ENCODE measurements around the gene SETD7.

Gene SETD7

DNA sequence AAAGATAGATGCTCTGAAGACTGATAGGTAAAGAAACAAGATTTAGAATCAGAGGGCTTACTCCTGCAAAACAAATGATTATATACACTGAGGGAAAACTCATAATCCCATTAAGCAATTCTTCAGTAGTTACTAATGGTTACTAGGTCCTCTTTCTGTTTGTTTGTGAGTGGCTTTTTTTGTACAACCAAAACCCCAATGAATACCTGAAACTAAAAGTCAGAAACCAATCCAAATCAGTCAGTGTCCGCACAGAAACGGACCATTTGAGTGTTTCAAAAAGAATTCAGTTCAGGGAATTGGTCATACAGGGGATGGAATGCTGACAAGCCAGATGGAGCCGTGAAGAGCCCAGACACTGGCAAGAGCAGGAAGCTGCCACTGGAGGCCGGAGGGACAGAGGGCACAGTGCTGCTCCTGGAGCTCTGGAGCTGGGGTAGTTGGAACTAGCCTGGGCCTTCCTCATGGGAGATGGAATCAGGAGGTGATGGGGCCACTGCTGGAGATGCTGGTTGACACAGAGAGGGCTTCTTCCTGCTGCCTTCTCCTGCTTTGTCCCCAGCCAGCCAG, 31.9 kb downstream of the SETD7 start:
- ChIA-PET CTCF (no interaction called here), POLR2A (interaction anchor here (1.7 kb wide), 1 partner anchor 32 kb away, joined by 6 read pairs; the partner anchor contains the start of gene SETD7)
- TF ChIP-seq FOXA1 (IDR thresholded peaks at IDR 0.05), result no peak
- no peak for TF ChIP-seq PKNOX1 (IDR thresholded peaks at IDR 0.05)
- TF ChIP-seq BHLHE40 (IDR thresholded peaks at IDR 0.05; ENCODE audit: borderline replicate concordance), result no peak
- TF ChIP-seq LEF1 (IDR thresholded peaks at IDR 0.05; ENCODE audit: borderline replicate concordance), result no peak
- no peak for TF ChIP-seq SUZ12 (IDR thresholded peaks at IDR 0.05)
- TF ChIP-seq CTBP1 (IDR thresholded peaks at IDR 0.05; ENCODE audit: borderline replicate concordance), result no peak
- TF ChIP-seq ZNF384 (IDR thresholded peaks at IDR 0.05), result no peak
- TF ChIP-seq L3MBTL2 (conservative IDR thresholded peaks at IDR 0.05), result no peak
- no peak for TF ChIP-seq FOXK2 (IDR thresholded peaks at IDR 0.05)
- no peak for DNase-seq (ENCODE audit: extremely low spot score)

DNA sequence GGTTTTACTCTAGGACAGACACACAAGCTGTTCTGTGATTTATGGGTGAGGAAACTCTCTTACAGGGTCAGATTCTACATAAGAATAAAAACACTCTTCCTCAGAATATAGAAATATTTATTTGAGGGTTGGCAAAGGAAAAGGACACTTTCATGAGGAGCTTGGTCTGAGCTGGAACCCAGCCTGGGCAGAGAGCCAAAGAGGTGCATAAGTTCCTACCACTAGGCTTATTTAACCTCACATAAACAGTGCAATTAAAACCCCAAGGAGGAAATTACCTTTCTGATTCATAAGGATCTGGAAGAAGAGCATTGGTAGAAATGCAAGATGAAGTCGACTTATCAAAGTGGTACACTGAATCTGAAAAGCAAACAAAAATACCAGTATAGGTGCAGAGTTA, 32.9 kb downstream of the SETD7 start:
- TF ChIP-seq FOXA1 (IDR thresholded peaks at IDR 0.05) (no peak), NFRKB (IDR thresholded peaks at IDR 0.05) (no peak), PKNOX1 (IDR thresholded peaks at IDR 0.05) (no peak), L3MBTL2 (conservative IDR thresholded peaks at IDR 0.05) (no peak), TARDBP (IDR thresholded peaks at IDR 0.05) (no peak), BHLHE40 (IDR thresholded peaks at IDR 0.05; ENCODE audit: borderline replicate concordance) (no peak), ARNT (IDR thresholded peaks at IDR 0.05) (no peak), SP1 (IDR thresholded peaks at IDR 0.05) (no peak), CTBP1 (IDR thresholded peaks at IDR 0.05; ENCODE audit: borderline replicate concordance) (no peak), FOXK2 (IDR thresholded peaks at IDR 0.05) (no peak)
- no peak for DNase-seq (ENCODE audit: extremely low spot score)
- ChIA-PET POLR2A (no interaction called here), CTCF (interaction anchor here (0.5 to 1.1 kb wide), 3 partner anchors 17 to 294 kb away, joined by 3 to 5 read pairs (median 4); no protein-coding TSS in a partner anchor)

DNA sequence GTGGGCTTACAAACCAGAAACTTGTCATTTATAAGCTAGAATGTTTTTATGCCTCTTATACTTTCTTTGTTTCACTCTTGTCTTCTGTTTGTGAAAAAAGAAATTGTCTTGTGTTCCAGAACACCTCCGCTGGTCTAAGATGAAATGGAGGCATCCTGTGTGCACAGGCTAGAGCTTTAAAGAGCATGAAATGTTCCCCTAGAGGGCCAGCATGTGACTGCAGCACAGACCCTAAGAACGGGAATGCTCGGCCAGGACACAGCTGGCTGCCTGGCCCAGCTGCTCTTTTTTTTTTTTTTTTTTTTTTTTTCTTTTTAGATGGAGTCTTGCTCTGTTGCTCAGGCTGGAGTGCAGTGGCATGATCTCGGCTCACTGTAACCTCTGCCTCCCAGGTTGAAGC, 33.6 kb downstream of the SETD7 start:
- TF ChIP-seq LEF1 (IDR thresholded peaks at IDR 0.05; ENCODE audit: borderline replicate concordance) (no peak), SUZ12 (IDR thresholded peaks at IDR 0.05) (no peak), PKNOX1 (IDR thresholded peaks at IDR 0.05) (no peak), CTBP1 (IDR thresholded peaks at IDR 0.05; ENCODE audit: borderline replicate concordance) (no peak), FOXA1 (IDR thresholded peaks at IDR 0.05) (no peak), ELF4 (IDR thresholded peaks at IDR 0.05) (no peak), HDGF (IDR thresholded peaks at IDR 0.05; ENCODE audit: borderline replicate concordance) (no peak), SP1 (IDR thresholded peaks at IDR 0.05) (no peak), FOXK2 (IDR thresholded peaks at IDR 0.05) (no peak), L3MBTL2 (conservative IDR thresholded peaks at IDR 0.05) (no peak), NFRKB (IDR thresholded peaks at IDR 0.05) (no peak), BHLHE40 (IDR thresholded peaks at IDR 0.05; ENCODE audit: borderline replicate concordance) (no peak), TARDBP (IDR thresholded peaks at IDR 0.05) (no peak), FOXM1 (IDR thresholded peaks at IDR 0.05; ENCODE audit: borderline replicate concordance) (no peak), ARNT (IDR thresholded peaks at IDR 0.05) (no peak), ZNF384 (IDR thresholded peaks at IDR 0.05) (no peak)
- CTCF ChIA-PET, result interaction anchor here (0.5 to 1.1 kb wide), 5 partner anchors 18 to 927 kb away, joined by 3 to 5 read pairs (median 4); no protein-coding TSS in a partner anchor
- no peak for DNase-seq (ENCODE audit: extremely low spot score)
- POLR2A ChIA-PET, result no interaction called here

- ChIA-PET POLR2A (no interaction called here), CTCF (interaction anchor here (0.6 to 0.9 kb wide), 2 partner anchors 18 to 42 kb away, joined by 3 to 4 read pairs; no protein-coding TSS in a partner anchor)
- no peak for DNase-seq (ENCODE audit: extremely low spot score)
- no peak for TF ChIP-seq SUZ12 (IDR thresholded peaks at IDR 0.05)
- TF ChIP-seq FOXA1 (IDR thresholded peaks at IDR 0.05), result no peak
- no peak for TF ChIP-seq NFRKB (IDR thresholded peaks at IDR 0.05)
- no peak for TF ChIP-seq ARNT (IDR thresholded peaks at IDR 0.05)
- no peak for TF ChIP-seq CTBP1 (IDR thresholded peaks at IDR 0.05; ENCODE audit: borderline replicate concordance)
- no peak for TF ChIP-seq TARDBP (IDR thresholded peaks at IDR 0.05)
- TF ChIP-seq ZNF384 (IDR thresholded peaks at IDR 0.05), result no peak
- no peak for TF ChIP-seq L3MBTL2 (conservative IDR thresholded peaks at IDR 0.05)
- no peak for TF ChIP-seq PKNOX1 (IDR thresholded peaks at IDR 0.05)
- no peak for TF ChIP-seq HDGF (IDR thresholded peaks at IDR 0.05; ENCODE audit: borderline replicate concordance)
- TF ChIP-seq BHLHE40 (IDR thresholded peaks at IDR 0.05; ENCODE audit: borderline replicate concordance), result no peak
- no peak for TF ChIP-seq FOXK2 (IDR thresholded peaks at IDR 0.05)
- TF ChIP-seq SP1 (IDR thresholded peaks at IDR 0.05), result no peak
Observed at GRCh38 chr4:139521754-139522401, 34.1 kb downstream of the SETD7 start.

GRCh38 chr4:139515531-139515958, 40.5 kb downstream of the SETD7 start:
- CTCF ChIA-PET, result no interaction called here
- DNase-seq (ENCODE audit: extremely low spot score), result no peak
- POLR2A ChIA-PET, result no interaction called here
- TF ChIP-seq FOXK2 (IDR thresholded peaks at IDR 0.05) (no peak), SP1 (IDR thresholded peaks at IDR 0.05) (no peak), HDGF (IDR thresholded peaks at IDR 0.05; ENCODE audit: borderline replicate concordance) (no peak), LEF1 (IDR thresholded peaks at IDR 0.05; ENCODE audit: borderline replicate concordance) (no peak), SUZ12 (IDR thresholded peaks at IDR 0.05) (no peak), CTBP1 (IDR thresholded peaks at IDR 0.05; ENCODE audit: borderline replicate concordance) (no peak), NFRKB (IDR thresholded peaks at IDR 0.05) (no peak), FOXA1 (IDR thresholded peaks at IDR 0.05) (no peak), BHLHE40 (IDR thresholded peaks at IDR 0.05; ENCODE audit: borderline replicate concordance) (no peak), TARDBP (IDR thresholded peaks at IDR 0.05) (no peak), PKNOX1 (IDR thresholded peaks at IDR 0.05) (no peak), ZNF384 (IDR thresholded peaks at IDR 0.05) (no peak), FOXM1 (IDR thresholded peaks at IDR 0.05; ENCODE audit: borderline replicate concordance) (no peak), ELF4 (IDR thresholded peaks at IDR 0.05) (no peak), ARNT (IDR thresholded peaks at IDR 0.05) (no peak), L3MBTL2 (conservative IDR thresholded peaks at IDR 0.05) (no peak)

Measured in HEK293T (cell line).